HepG2 (cell line): ENCODE results near the gene MFAP4. TPM values are rescaled to one million over a fixed set of nuclear protein-coding genes. Genes with fewer than 3 reads are reported as not detected.
A peak's percentile ranks its signal among the peaks of the same experiment; 100 is the strongest.

ENCODE experiments used
- ATF2 ChIP-seq: sonication (generic); formaldehyde crosslinking; IDR thresholded peaks from 2 replicates; pipeline ENCODE4 v1.4.0; 2020; ENCODE audit warnings: missing genetic modification reagents
- CTCF ChIP-seq: sonication (generic); formaldehyde crosslinking; IDR thresholded peaks from 2 replicates; pipeline ENCODE4 v1.5.0; 2020; ENCODE audit warnings: mild to moderate bottlenecking, missing genetic modification reagents, moderate library complexity
- ELK4 ChIP-seq: sonication (generic); formaldehyde crosslinking; IDR thresholded peaks from 2 replicates; pipeline ENCODE4 v1.9.0; 2021; ENCODE audit warnings: missing genetic modification reagents, borderline replicate concordance
- HIVEP1 ChIP-seq: sonication (generic); formaldehyde crosslinking; IDR thresholded peaks from 2 replicates; pipeline ENCODE4 v1.4.0; 2020; ENCODE audit warnings: mild to moderate bottlenecking, missing genetic modification reagents
- KDM4B ChIP-seq: sonication (generic); formaldehyde crosslinking; IDR thresholded peaks from 2 replicates; pipeline ENCODE4 v1.4.0; 2020; ENCODE audit warnings: missing genetic modification reagents
- KLF15 ChIP-seq: sonication (generic); formaldehyde crosslinking; IDR thresholded peaks from 2 replicates; pipeline ENCODE4 v1.8.1; 2023; ENCODE audit warnings: borderline replicate concordance, mild to moderate bottlenecking, inconsistent platforms, missing genetic modification reagents, mixed read lengths
- NPAS2 ChIP-seq: sonication (generic); formaldehyde crosslinking; IDR thresholded peaks from 2 replicates; pipeline ENCODE4 v1.8.0; 2022; ENCODE audit warnings: mild to moderate bottlenecking, missing genetic modification reagents, borderline replicate concordance
- RBM39 ChIP-seq: fragments of 200-400 bp; formaldehyde crosslinking; IDR thresholded peaks from one replicate; pipeline ENCODE4 v1.6.1; 2018; ENCODE audit warnings: antibody characterized with exemption, mild to moderate bottlenecking, low read depth, low read length; ENCODE audit not compliant: poor library complexity, severe bottlenecking
- RXRB ChIP-seq: IDR thresholded peaks from 2 replicates; pipeline ENCODE4 v1.6.1; 2016; ENCODE audit warnings: borderline replicate concordance, missing genetic modification reagents, missing compliant biosample characterization
- SMARCC2 ChIP-seq: fragments of 450-650 bp; IDR thresholded peaks from 2 replicates; pipeline ENCODE4 v1.6.1; 2017; ENCODE audit warnings: antibody characterized with exemption, mild to moderate bottlenecking
- SNAPC4 ChIP-seq: sonication (generic); formaldehyde crosslinking; IDR thresholded peaks from 2 replicates; pipeline ENCODE4 v1.4.0; 2020; ENCODE audit warnings: mild to moderate bottlenecking, missing genetic modification reagents
- SP1 ChIP-seq, 2 experiments: fragments of 450-650 bp in 1 of 2; sonication (generic) in 1 of 2; formaldehyde crosslinking in 1 of 2; IDR thresholded peaks; 2 replicates each; pipeline versions ENCODE4 v1.4.0 to v1.6.1; 2016 to 2020; ENCODE audit warnings: missing genetic modification reagents in 1 of 2
- SP140L ChIP-seq: sonication (generic); formaldehyde crosslinking; IDR thresholded peaks from 2 replicates; pipeline ENCODE4 v1.4.0; 2020; ENCODE audit warnings: missing genetic modification reagents, borderline replicate concordance
- TAF15 ChIP-seq: fragments of 200-400 bp; formaldehyde crosslinking; IDR thresholded peaks from one replicate; pipeline ENCODE4 v1.6.1; 2018; ENCODE audit warnings: mild to moderate bottlenecking, low read depth, low read length; ENCODE audit not compliant: poor library complexity, severe bottlenecking
- ZFP36L2 ChIP-seq: sonication (generic); formaldehyde crosslinking; IDR thresholded peaks from 2 replicates; pipeline ENCODE4 v1.4.0; 2020; ENCODE audit warnings: missing genetic modification reagents
- ZNF124 ChIP-seq: sonication (generic); formaldehyde crosslinking; IDR thresholded peaks from 2 replicates; pipeline ENCODE4 v1.4.0; 2020; ENCODE audit warnings: missing genetic modification reagents
- ZNF329 ChIP-seq: sonication (generic); formaldehyde crosslinking; IDR thresholded peaks from 2 replicates; pipeline ENCODE4 v1.9.0; 2021; ENCODE audit warnings: low read depth, mild to moderate bottlenecking, missing genetic modification reagents
- ZNF709 ChIP-seq: sonication (generic); formaldehyde crosslinking; IDR thresholded peaks from 2 replicates; pipeline ENCODE4 v1.5.0; 2020; ENCODE audit warnings: mild to moderate bottlenecking, missing genetic modification reagents
- polyA plus RNA-seq, 8 experiments: library from polyadenylated mRNA; depleted of rRNA in 3 of 8; stranded (reverse) in 7 of 8; unstranded in 1 of 8; fragments of >200 nt; fragmentation: Illumina TruSeq in 4 of 8; extraction: Trizol in 4 of 8; gene quantifications; 2 replicates each; pipeline versions ENCODE4 v1.2.1 to v1.2.3, GENCODE V29; 2011 to 2016; ENCODE audit warnings: low read depth in 4 of 8, missing spikeins in 1 of 8, mixed read lengths in 1 of 8; ENCODE audit not compliant: insufficient read depth in 1 of 8
- total RNA-seq, 5 experiments: library from RNA; depleted of rRNA; stranded (reverse); fragments of >200 nt; fragmentation: Illumina TruSeq; extraction: Trizol; gene quantifications; 2 replicates each; pipeline ENCODE4 v1.2.3, GENCODE V29; 2016; ENCODE audit warnings: low read depth in 1 of 5

The MFAP4 gene
- total and polyA plus RNA-seq, 2 of the 13 experiments (the other 11 are each of a cell fraction or from before 2014, with no cell fraction given), result 0.08 TPM; not detected in 1

- peak; percentile 75; the same call in 1 of the 2 replicates for TF ChIP-seq ATF2
- TF ChIP-seq RBM39, result no peak
- TF ChIP-seq ZNF329 (CRISPR knock-in tag), result no peak
- no peak for TF ChIP-seq ELK4 (CRISPR knock-in tag)
- TF ChIP-seq CTCF, result peak; percentile 56
- TF ChIP-seq SNAPC4 (CRISPR knock-in tag), result peak; percentile 56
- no peak for TF ChIP-seq NPAS2 (CRISPR knock-in tag)
- 0 out of 2 replicates have a peak, but pooled peaks have one; percentile 41 for TF ChIP-seq SP140L (CRISPR knock-in tag)
- TF ChIP-seq KDM4B (CRISPR knock-in tag), result peak; percentile 34; the same call in 1 of the 2 replicates
- no peak; the same call in 1 of the 2 replicates for TF ChIP-seq SP1 (IDR thresholded peaks at IDR 0.05)
- TF ChIP-seq SP1 (CRISPR knock-in tag; IDR thresholded peaks at IDR 0.05), result no peak; the same call in 1 of the 2 replicates
- TF ChIP-seq RXRB (CRISPR knock-in tag), result peak; percentile 9
- no peak for TF ChIP-seq TAF15
- no peak for TF ChIP-seq KLF15 (CRISPR knock-in tag)
- TF ChIP-seq ZNF709 (CRISPR knock-in tag), result peak; percentile 74; the same call in 1 of the 2 replicates
- peak; percentile 32; the same call in 1 of the 2 replicates for TF ChIP-seq ZNF124 (CRISPR knock-in tag)
- peak; percentile 38; the same call in 1 of the 2 replicates for TF ChIP-seq HIVEP1 (CRISPR knock-in tag)
- TF ChIP-seq SMARCC2, result no peak
- no peak for TF ChIP-seq ZFP36L2 (CRISPR knock-in tag)
Observed at GRCh38 chr17:19377602-19378415, 9.2 kb downstream of the MFAP4 start (continued).
